Kidney (tissue), 14 donors: ENCODE results near the gene DOHH. TPM values are rescaled to one million over a fixed set of nuclear protein-coding genes. Genes with fewer than 3 reads are reported as not detected.
A peak's percentile ranks its signal among the peaks of the same experiment; 100 is the strongest.

Experiments
- DNase-seq, 5 donors: peaks; one replicate each; pipeline ENCODE4 v3.0.0-alpha.2; 2013 to 2020
- FAIRE-seq: peaks from 2 replicates; lab custom pipeline; 2012; peaks lifted over from hg19 to GRCh38; lab: Jason Lieb, UNC
- H3K27ac ChIP-seq, 2 donors: one replicate each; pipeline ENCODE4 v1.7.0; 2013; ENCODE audit warnings: low read depth in 2 of 2, low read length in 2 of 2, inconsistent platforms in 1 of 2
- H3K27me3 ChIP-seq: one replicate; pipeline ENCODE4 v1.7.1; 2013; ENCODE audit warnings: low read length, inconsistent platforms; ENCODE audit not compliant: control insufficient read depth, insufficient read depth
- H3K36me3 ChIP-seq, 3 donors: one replicate each; pipeline versions ENCODE4 v1.7.0 to v1.7.1; 2013; ENCODE audit warnings: low read length in 3 of 3, control low read depth in 1 of 3, inconsistent platforms in 1 of 3; ENCODE audit not compliant: insufficient read depth in 3 of 3, control insufficient read depth in 2 of 3
- H3K4me1 ChIP-seq, 3 donors: one replicate each; pipeline versions ENCODE4 v1.7.0 to v1.7.1; 2013; ENCODE audit warnings: low read length in 3 of 3, inconsistent platforms in 1 of 3, low read depth in 1 of 3; ENCODE audit not compliant: control insufficient read depth in 2 of 3, insufficient read depth in 2 of 3
- H3K4me3 ChIP-seq, 3 donors: one replicate each; pipeline versions ENCODE4 v1.7.0 to v1.8.1; 2013; ENCODE audit warnings: low read length in 3 of 3, control low read depth in 1 of 3, inconsistent platforms in 1 of 3
- H3K9ac ChIP-seq, 3 donors: one replicate each; pipeline versions ENCODE4 v1.7.0 to v1.7.1; 2013; ENCODE audit warnings: low read length in 3 of 3, control low read depth in 1 of 3, inconsistent platforms in 1 of 3
- H3K9me3 ChIP-seq, 3 donors: one replicate each; pipeline versions ENCODE4 v1.7.0 to v1.7.1; 2013; ENCODE audit warnings: low read length in 3 of 3, control low read depth in 1 of 3, inconsistent platforms in 1 of 3; ENCODE audit not compliant: control insufficient read depth in 2 of 3, insufficient read depth in 1 of 3
- CTCF ChIP-seq: IDR thresholded peaks from 3 replicates; pipeline ENCODE4 v1.5.1; 2012; ENCODE audit warnings: mild to moderate bottlenecking, moderate library complexity, borderline replicate concordance; ENCODE audit not compliant: insufficient read depth; ENCODE audit errors: extremely low read depth
- intact Hi-C: fragments of 100-400 bp; cut with DNase I; formaldehyde crosslinking; loops from one replicate; pipeline ENCODE4 v1.11.1; 2022
- polyA plus RNA-seq: library from polyadenylated mRNA; stranded (reverse); fragments of 350-450 nt; fragmentation: Illumina TruSeq; extraction: RNeasy Lipid Tissue Mini Kit (QIAGEN cat#74804); gene quantifications from one replicate; pipeline ENCODE4 v1.2.3, GENCODE V29; 2014; ENCODE audit warnings: low read depth, low replicate concordance; ENCODE audit not compliant: insufficient read depth
- total RNA-seq: library from RNA; stranded (reverse); fragmentation: NEBNext Ultra II Directional; extraction: Animal tissue kit (Norgen Biotek cat#: 25700); gene quantifications from one replicate; pipeline ENCODE4 v1.2.1, GENCODE V29; 2021
- donor health status: control.
- donor health status: control.
- donor health status: control.
- donor health status: control.
- donor health status: control.
- donor health status: DM: yes; HTN: yes; CAD: no.
- donor health status: Normal renal cell carcinoma (clear cell type).

DOHH gene
- total and polyA plus RNA-seq, 2 donors from 2014 or later, result 12.2 to 20.2 TPM

DNA sequence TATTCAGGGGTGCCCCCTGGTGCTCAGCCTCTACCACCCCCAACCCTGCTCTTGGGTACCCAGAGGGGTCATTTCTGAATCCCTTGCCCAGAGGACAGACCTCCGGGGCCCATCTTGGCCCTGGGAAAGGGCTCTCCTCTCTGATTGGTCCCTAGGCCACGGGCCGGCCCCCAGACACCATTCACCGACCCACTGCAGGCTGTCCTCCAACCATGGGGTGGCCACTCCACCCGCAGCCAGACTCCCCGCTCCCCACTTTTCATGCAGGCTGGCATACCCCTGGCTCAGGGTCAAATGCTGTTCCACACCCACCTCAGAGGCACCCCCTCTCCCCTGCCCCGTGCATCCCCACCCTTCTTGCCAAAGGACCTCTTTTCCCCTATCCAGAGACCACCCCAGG, 34.9 kb downstream of the DOHH start:
- TF ChIP-seq CTCF, result no peak
- Histone ChIP-seq H3K4me1 (no peaks in the 10 kb centered on the region), H3K27me3 (no peaks in the 10 kb centered on the region), H3K9me3 (no peaks in the 10 kb centered on the region), H3K4me3 (no peak overlapping the region), H3K9ac (no peak overlapping the region), H3K27ac (no peak overlapping the region), H3K36me3 (peaks cover 0 to 4% (median 0%) of the 10 kb centered on the region in 3 donors)
- DNase-seq, result peak in 1 of 5 donors; percentile 42
- FAIRE-seq, result no peak
- intact Hi-C loops, result no loop called here

GRCh38 chr19:3464587-3465235, 35.8 kb downstream of the DOHH start:
- Histone ChIP-seq H3K4me3 (no peak overlapping the region), H3K36me3 (peaks cover 0 to 4% (median 0%) of the 10 kb centered on the region in 3 donors), H3K9ac (no peak overlapping the region), H3K4me1 (peaks cover 0 to 5% (median 5%) of the 10 kb centered on the region in 3 donors), H3K27me3 (no peaks in the 10 kb centered on the region), H3K9me3 (no peaks in the 10 kb centered on the region), H3K27ac (no peak overlapping the region)
- intact Hi-C loops, result no loop called here
- no peak for TF ChIP-seq CTCF
- no peak for FAIRE-seq
- DNase-seq, result no peak

- Histone ChIP-seq H3K4me1 (peaks cover 0 to 11% (median 11%) of the 10 kb centered on the region in 3 donors), H3K9me3 (no peaks in the 10 kb centered on the region), H3K36me3 (peaks cover 0 to 4% (median 0%) of the 10 kb centered on the region in 3 donors), H3K27me3 (no peaks in the 10 kb centered on the region), H3K9ac (no peak overlapping the region), H3K4me3 (no peak overlapping the region), H3K27ac (no peak overlapping the region)
- DNase-seq, result peak in 1 of 5 donors; percentile 46
- no peak for TF ChIP-seq CTCF
- intact Hi-C loops, result no loop called here
- no peak for FAIRE-seq
Observed at GRCh38 chr19:3463714-3464586, 36.5 kb downstream of the DOHH start.
